ENCODE measurements around the gene DAB1. TPM values are rescaled to one million over a fixed set of nuclear protein-coding genes. Genes with fewer than 3 reads are reported as not detected.

The DAB1 gene
- total RNA-seq, 4 donors from 2014 or later, result under 0.01 to 5.9 (median 0.61) TPM

DNA sequence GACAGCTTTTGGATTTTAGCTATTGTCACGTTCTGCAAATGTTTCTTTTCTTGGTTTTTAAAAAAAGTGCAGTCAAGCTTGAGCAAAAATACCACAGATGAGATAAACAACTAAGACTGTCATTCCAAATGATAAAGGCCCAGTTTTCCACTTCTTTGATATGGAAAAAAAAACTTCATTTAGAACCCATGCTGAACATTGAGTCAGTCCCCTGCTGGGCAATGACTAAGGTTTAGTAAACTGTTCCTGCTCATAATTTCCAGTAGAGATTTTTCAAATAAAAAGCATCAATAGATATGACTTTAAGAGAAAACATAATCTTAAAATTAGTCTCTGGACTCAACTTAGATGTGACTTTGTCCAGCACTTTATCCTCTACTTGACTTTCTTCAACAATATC, 290.2 kb downstream of the DAB1 start:
- intact Hi-C loops (cut with DNase I; ENCODE audit: low total_unique reads), result no loop called here
- no peak for DNase-seq
- Histone ChIP-seq H3K36me3 (no peaks in the 10 kb centered on the region), H3K27me3 (no peaks in the 10 kb centered on the region), H3K9me3 (no peaks in the 10 kb centered on the region), H3K4me3 (no peak overlapping the region), H3K27ac (no peak overlapping the region), H3K4me1 (no peaks in the 10 kb centered on the region)
- TF ChIP-seq POLR2A (IDR thresholded peaks at IDR 0.05), result no peak
- TF ChIP-seq, protein P1, sequence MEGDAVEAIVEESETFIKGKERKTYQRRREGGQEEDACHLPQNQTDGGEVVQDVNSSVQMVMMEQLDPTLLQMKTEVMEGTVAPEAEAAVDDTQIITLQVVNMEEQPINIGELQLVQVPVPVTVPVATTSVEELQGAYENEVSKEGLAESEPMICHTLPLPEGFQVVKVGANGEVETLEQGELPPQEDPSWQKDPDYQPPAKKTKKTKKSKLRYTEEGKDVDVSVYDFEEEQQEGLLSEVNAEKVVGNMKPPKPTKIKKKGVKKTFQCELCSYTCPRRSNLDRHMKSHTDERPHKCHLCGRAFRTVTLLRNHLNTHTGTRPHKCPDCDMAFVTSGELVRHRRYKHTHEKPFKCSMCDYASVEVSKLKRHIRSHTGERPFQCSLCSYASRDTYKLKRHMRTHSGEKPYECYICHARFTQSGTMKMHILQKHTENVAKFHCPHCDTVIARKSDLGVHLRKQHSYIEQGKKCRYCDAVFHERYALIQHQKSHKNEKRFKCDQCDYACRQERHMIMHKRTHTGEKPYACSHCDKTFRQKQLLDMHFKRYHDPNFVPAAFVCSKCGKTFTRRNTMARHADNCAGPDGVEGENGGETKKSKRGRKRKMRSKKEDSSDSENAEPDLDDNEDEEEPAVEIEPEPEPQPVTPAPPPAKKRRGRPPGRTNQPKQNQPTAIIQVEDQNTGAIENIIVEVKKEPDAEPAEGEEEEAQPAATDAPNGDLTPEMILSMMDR (IDR thresholded peaks at IDR 0.05), result no peak

DNA sequence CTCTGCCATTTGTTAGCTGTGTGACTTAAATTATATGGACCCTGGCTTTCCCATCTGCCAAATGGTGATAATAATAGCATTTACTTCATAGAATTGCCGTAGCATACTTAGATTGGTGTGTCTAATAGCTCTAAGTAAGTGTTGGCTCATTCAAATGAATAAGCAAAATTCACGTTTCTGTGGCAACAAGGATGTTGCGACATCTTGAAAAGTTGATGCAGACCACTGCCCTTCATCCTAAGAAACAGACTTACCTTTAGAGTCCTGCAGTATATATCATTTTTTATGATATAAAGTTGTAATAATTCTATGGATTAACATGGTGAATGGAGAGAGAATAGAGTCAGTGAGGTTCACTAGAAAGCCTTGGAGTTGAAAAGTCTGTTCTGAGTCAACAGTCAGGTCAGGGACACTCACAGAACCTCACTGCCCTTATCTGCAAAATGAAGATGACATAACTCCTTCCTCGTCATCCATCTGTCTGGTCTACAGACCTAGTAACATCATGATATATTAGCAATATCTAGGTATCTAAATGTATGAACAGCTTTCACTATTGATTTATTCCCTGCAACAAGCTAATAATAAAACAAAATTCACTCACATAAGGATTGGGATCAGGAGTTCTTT, 290.8 kb downstream of the DAB1 start:
- no peaks in the 10 kb centered on the region for H3K4me1 ChIP-seq
- no peak for TF ChIP-seq POLR2A (IDR thresholded peaks at IDR 0.05)
- TF ChIP-seq, protein P1 (IDR thresholded peaks at IDR 0.05), result no peak
- H3K27ac ChIP-seq, result no peak overlapping the region
- no peak for DNase-seq
- intact Hi-C loops (cut with DNase I; ENCODE audit: low total_unique reads), result no loop called here
- no peaks in the 10 kb centered on the region for H3K27me3 ChIP-seq
- H3K36me3 ChIP-seq, result no peaks in the 10 kb centered on the region
- no peak overlapping the region for H3K4me3 ChIP-seq
- no peaks in the 10 kb centered on the region for H3K9me3 ChIP-seq

DNA sequence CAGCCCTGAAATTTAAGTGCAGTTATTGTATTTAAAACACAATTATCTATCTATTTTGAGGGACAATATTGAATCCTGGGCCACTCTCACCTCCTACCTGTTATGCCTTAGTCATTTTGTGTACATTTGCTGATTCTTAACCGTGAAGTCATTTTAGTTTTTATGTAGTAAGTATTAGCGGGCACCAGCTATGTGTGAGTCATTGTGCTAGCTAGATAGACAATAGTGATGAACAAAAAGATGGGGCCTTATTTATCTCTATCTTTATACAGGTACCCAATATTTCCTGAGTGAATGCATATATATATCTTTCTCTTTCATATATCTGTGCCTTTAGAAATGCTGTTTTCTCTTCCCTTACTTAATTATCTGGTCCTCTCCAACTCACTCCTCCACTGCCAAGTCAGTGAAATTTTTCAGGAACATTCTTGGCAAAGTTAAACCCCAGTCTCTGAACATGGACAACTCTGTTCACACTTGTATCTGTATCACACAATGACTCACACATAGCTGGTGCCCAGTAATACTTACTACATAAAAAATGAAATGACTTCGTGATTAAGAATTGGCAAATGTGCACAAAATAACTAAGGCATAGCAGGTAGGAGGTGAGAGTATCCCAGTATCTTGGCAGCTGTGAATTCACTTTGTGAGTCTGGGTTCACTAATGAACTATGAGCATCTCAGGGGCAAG, 292.0 kb downstream of the DAB1 start:
- DNase-seq, result no peak
- intact Hi-C loops (cut with DNase I; ENCODE audit: low total_unique reads), result no loop called here
- Histone ChIP-seq H3K9me3 (no peaks in the 10 kb centered on the region), H3K4me3 (no peak overlapping the region), H3K27me3 (no peaks in the 10 kb centered on the region), H3K36me3 (no peaks in the 10 kb centered on the region), H3K27ac (no peak overlapping the region), H3K4me1 (no peaks in the 10 kb centered on the region)
- no peak for TF ChIP-seq POLR2A (IDR thresholded peaks at IDR 0.05)
- TF ChIP-seq, protein P1 (IDR thresholded peaks at IDR 0.05), result no peak

DNA sequence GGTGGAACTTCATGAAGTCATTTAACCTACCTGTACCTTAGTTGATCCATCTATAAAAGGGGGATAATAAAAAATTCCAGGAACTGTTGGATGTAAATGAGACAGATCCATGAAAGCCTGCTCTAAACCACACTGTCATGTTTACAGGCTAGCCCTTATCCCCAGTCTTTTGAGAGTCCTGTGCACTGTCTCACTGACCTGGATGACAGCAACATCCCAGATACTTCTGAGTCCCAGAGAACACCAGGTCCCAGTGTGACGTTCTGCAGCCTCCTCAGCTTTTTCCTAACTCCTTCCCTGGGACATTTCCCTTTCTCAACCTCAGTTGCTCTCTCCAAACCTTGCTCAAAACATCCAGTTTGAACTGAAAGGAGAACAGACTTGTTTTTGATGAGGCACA, 292.6 kb downstream of the DAB1 start:
- Histone ChIP-seq H3K9me3 (no peaks in the 10 kb centered on the region), H3K4me1 (no peaks in the 10 kb centered on the region), H3K4me3 (no peak overlapping the region), H3K27ac (no peak overlapping the region), H3K36me3 (no peaks in the 10 kb centered on the region), H3K27me3 (no peaks in the 10 kb centered on the region)
- intact Hi-C loops (cut with DNase I; ENCODE audit: low total_unique reads), result no loop called here
- no peak for DNase-seq
- no peak for TF ChIP-seq POLR2A (IDR thresholded peaks at IDR 0.05)
- TF ChIP-seq, protein P1 (IDR thresholded peaks at IDR 0.05), result no peak

DNA sequence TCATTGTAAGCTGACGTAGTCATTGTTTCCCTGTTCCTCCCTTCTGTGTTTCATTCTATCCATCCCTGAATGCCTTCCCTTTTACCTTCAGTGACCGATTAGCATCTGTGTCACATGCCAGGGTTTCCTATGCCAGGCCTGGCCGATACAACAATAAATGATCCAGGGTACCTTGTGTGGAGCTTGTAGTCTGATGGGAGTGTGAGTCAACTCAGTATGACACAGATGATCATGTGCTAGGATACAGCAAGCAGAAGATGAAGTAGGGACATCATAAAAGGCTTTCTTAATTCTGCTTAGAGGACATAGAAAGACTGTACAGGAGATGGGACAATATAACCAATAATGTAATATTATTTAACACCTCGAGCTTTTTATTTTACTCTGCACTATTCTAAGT, 294.0 kb downstream of the DAB1 start:
- no peak for DNase-seq
- Histone ChIP-seq H3K9me3 (no peaks in the 10 kb centered on the region), H3K27ac (no peak overlapping the region), H3K4me1 (no peaks in the 10 kb centered on the region), H3K27me3 (no peaks in the 10 kb centered on the region), H3K36me3 (no peaks in the 10 kb centered on the region), H3K4me3 (no peak overlapping the region)
- no peak for TF ChIP-seq POLR2A (IDR thresholded peaks at IDR 0.05)
- TF ChIP-seq, protein P1 (IDR thresholded peaks at IDR 0.05), result no peak
- intact Hi-C loops (cut with DNase I; ENCODE audit: low total_unique reads), result no loop called here
